ENCODE data around the gene RBPJ.

DNA sequence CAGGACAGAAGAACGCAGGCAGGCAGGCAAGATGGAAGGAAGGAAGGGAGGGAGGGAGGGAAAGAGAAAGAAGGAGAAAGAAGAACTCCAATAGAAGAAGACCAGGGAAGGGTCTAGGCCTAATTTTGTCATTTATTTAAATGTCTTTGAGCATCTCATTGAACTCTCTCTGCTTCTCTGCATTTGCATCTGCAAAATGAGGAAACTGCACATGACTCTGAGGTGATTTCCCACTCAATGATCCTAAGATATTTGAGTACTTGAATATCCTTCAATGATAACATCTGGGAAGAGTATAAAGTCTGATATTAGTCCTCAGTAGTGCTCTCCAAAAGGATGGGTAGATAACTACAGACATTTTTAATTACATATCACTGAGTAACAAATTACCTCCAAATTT is 33.1 kb upstream of the RBPJ start:
- no peak for TF ChIP-seq EZH2phosphoT487 (IDR thresholded peaks at IDR 0.05; ENCODE audit: borderline replicate concordance)
- TF ChIP-seq, protein P1, sequence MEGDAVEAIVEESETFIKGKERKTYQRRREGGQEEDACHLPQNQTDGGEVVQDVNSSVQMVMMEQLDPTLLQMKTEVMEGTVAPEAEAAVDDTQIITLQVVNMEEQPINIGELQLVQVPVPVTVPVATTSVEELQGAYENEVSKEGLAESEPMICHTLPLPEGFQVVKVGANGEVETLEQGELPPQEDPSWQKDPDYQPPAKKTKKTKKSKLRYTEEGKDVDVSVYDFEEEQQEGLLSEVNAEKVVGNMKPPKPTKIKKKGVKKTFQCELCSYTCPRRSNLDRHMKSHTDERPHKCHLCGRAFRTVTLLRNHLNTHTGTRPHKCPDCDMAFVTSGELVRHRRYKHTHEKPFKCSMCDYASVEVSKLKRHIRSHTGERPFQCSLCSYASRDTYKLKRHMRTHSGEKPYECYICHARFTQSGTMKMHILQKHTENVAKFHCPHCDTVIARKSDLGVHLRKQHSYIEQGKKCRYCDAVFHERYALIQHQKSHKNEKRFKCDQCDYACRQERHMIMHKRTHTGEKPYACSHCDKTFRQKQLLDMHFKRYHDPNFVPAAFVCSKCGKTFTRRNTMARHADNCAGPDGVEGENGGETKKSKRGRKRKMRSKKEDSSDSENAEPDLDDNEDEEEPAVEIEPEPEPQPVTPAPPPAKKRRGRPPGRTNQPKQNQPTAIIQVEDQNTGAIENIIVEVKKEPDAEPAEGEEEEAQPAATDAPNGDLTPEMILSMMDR (conservative IDR thresholded peaks at IDR 0.05; ENCODE audit: low read length), result no peak

Data from Loucy (cell line).